Nephron (organoid): ENCODE data around the gene LRRC49.

Source experiments
- H3K27ac Mint-ChIP-seq, 3 experiments: 2 replicates each; pipeline ENCODE4 v1.8.0; 2020; ENCODE audit warnings: mixed read lengths in 3 of 3, mild to moderate bottlenecking in 2 of 3, moderate library complexity in 1 of 3
- H3K27me3 Mint-ChIP-seq: 2 replicates; pipeline ENCODE4 v1.8.0; 2021; ENCODE audit warnings: low read depth, mild to moderate bottlenecking, moderate library complexity, mixed read lengths
- H3K36me3 Mint-ChIP-seq: 2 replicates; pipeline ENCODE4 v1.8.0; 2020; ENCODE audit warnings: low read depth, mixed read lengths
- H3K4me1 Mint-ChIP-seq: 2 replicates; pipeline ENCODE4 v1.8.0; 2020; ENCODE audit warnings: mixed read lengths
- H3K4me3 Mint-ChIP-seq, 3 experiments: 2 replicates each; pipeline ENCODE4 v1.8.0; 2020; ENCODE audit warnings: mild to moderate bottlenecking in 3 of 3, mixed read lengths in 3 of 3, moderate library complexity in 2 of 3
- H3K9me3 Mint-ChIP-seq: 2 replicates; pipeline ENCODE4 v1.8.0; 2020; ENCODE audit warnings: mixed read lengths
- CTCF ChIP-seq, 3 experiments: fragments of 200-600 bp; sonication (generic); IDR thresholded peaks; one replicate each; pipeline ENCODE4 v1.5.0; 2021; ENCODE audit warnings: antibody characterized with exemption in 3 of 3; ENCODE audit not compliant: unreplicated experiment in 3 of 3

The LRRC49 gene

GRCh38 chr15:70892002-70892911, at the start of gene LRRC49, which contains the start of gene THAP10:
Gene LRRC49 (plus strand): TSS chr15:70892826. CDS start chr15:70892895, 69 bp downstream.
Gene THAP10 (minus strand): TSS chr15:70892433. CDS start chr15:70892272, 161 bp downstream.
- Mint-ChIP-seq H3K4me3 (peak within 1 kb of the TSS; percentile 95 to 98 (median 96)), H3K4me1 (peaks cover 26% of the 10 kb centered on the region), H3K36me3 (peaks cover 5% of the 10 kb centered on the region), H3K9me3 (no peaks in the 10 kb centered on the region), H3K27ac (peak within 1 kb of the TSS; percentile 89 to 95 (median 93)), H3K27me3 (no peaks in the 10 kb centered on the region)
- TF ChIP-seq CTCF (IDR thresholded peaks at IDR 0.05; ENCODE audit: unreplicated experiment in 3 of 3), result no peak

GRCh38 chr15:70845602-70846360, 46.8 kb upstream of the LRRC49 start:
- no peak overlapping the region for H3K27ac Mint-ChIP-seq
- H3K4me3 Mint-ChIP-seq, result no peak overlapping the region
- H3K36me3 Mint-ChIP-seq, result peaks cover 24% of the 10 kb centered on the region
- no peaks in the 10 kb centered on the region for H3K9me3 Mint-ChIP-seq
- TF ChIP-seq CTCF (IDR thresholded peaks at IDR 0.05; ENCODE audit: unreplicated experiment in 3 of 3), result no peak
- no peaks in the 10 kb centered on the region for H3K4me1 Mint-ChIP-seq
- H3K27me3 Mint-ChIP-seq, result no peaks in the 10 kb centered on the region

- TF ChIP-seq CTCF (IDR thresholded peaks at IDR 0.05; ENCODE audit: unreplicated experiment in 3 of 3), result no peak
- H3K9me3 Mint-ChIP-seq, result no peaks in the 10 kb centered on the region
- peak overlapping the region; percentile 62 to 97 (median 94) for H3K4me3 Mint-ChIP-seq
- no peaks in the 10 kb centered on the region for H3K27me3 Mint-ChIP-seq
- H3K27ac Mint-ChIP-seq, result no peak overlapping the region
- H3K4me1 Mint-ChIP-seq, result peaks cover 26% of the 10 kb centered on the region
- peaks cover 23% of the 10 kb centered on the region for H3K36me3 Mint-ChIP-seq
Observed at GRCh38 chr15:70851889-70852288, 40.7 kb upstream of the LRRC49 start.

- TF ChIP-seq CTCF (IDR thresholded peaks at IDR 0.05; ENCODE audit: unreplicated experiment in 3 of 3), result no peak
- peak overlapping the region; percentile 81 to 90 (median 85) for H3K27ac Mint-ChIP-seq
- H3K36me3 Mint-ChIP-seq, result peaks cover 23% of the 10 kb centered on the region
- H3K4me3 Mint-ChIP-seq, result peak overlapping the region; percentile 90 to 97 (median 94)
- H3K4me1 Mint-ChIP-seq, result peaks cover 31% of the 10 kb centered on the region
- no peaks in the 10 kb centered on the region for H3K9me3 Mint-ChIP-seq
- no peaks in the 10 kb centered on the region for H3K27me3 Mint-ChIP-seq
Observed at GRCh38 chr15:70852501-70853317, 39.9 kb upstream of the LRRC49 start.

GRCh38 chr15:70853318-70853972, 39.2 kb upstream of the LRRC49 start:
- Mint-ChIP-seq H3K27me3 (no peaks in the 10 kb centered on the region), H3K9me3 (no peaks in the 10 kb centered on the region), H3K36me3 (peaks cover 23% of the 10 kb centered on the region), H3K27ac (peak overlapping the region; percentile 81 to 90 (median 85)), H3K4me3 (peak overlapping the region; percentile 90 to 97 (median 94)), H3K4me1 (peaks cover 34% of the 10 kb centered on the region)
- no peak for TF ChIP-seq CTCF (IDR thresholded peaks at IDR 0.05; ENCODE audit: unreplicated experiment in 3 of 3)
